ENCODE measurements around the gene WFDC8. TPM values are rescaled to one million over a fixed set of nuclear protein-coding genes. Genes with fewer than 3 reads are reported as not detected.

WFDC8 gene
- total RNA-seq, 1 experiment from 2014 or later = not detected

DNA sequence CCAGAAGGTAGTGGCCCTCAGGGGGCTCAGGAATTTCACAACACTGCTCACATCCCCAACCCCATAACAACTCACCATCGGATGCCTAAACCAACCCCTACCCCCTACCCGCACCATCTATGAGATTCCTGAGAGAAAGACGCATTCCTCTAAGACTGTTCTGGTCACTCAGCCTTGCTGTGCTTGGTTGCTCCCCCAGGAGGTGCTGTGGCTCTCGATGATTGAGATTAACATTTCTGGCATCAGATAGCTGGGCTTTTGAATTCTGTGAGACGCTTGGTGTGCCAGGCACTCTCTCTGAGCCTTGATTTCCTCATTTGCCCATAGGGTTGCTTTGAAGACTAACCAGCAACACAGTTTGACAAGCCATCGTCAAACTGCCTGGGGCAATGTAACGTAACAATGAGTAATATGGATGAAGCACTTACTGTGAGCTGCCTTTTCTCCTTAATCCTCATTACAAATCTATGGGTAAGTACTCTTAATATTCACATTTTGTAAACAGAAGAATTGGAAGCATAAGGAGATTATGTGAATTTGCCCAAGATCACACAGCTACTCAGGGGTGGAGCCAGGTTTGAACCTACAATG is 40.8 kb downstream of the WFDC8 start:
- POLR2A ChIA-PET = no interaction called here
- BruUV-seq (replicated peaks) = no TSS peak
- Histone ChIP-seq H3K4me1 (no peaks in the 10 kb centered on the region), H3K36me3 (ENCODE audit: control insufficient read depth, insufficient read depth, low read length) (no peaks in the 10 kb centered on the region), H3K9me3 (no peaks in the 10 kb centered on the region), H3K4me3 (ENCODE audit: low read depth, low read length) (no peak overlapping the region), H3K27me3 (replicated peaks; ENCODE audit: control insufficient read depth, insufficient read depth, low read length) (peaks cover 6% of the 10 kb centered on the region)
- no peaks in the 10 kb centered on the region for H3K36me3 Mint-ChIP-seq (ENCODE audit: insufficient read depth, unreplicated experiment)
- no peak overlapping the region for H3K4me3 Mint-ChIP-seq (ENCODE audit: unreplicated experiment)
- no peak for DNase-seq
- no peaks in the 10 kb centered on the region for H3K4me1 Mint-ChIP-seq (ENCODE audit: low read depth, unreplicated experiment)
- H3K9me3 Mint-ChIP-seq (ENCODE audit: unreplicated experiment) = no peaks in the 10 kb centered on the region
- intact Hi-C loops (cut with micrococcal nuclease; ENCODE audit: unreplicated experiment) = no loop called here
- TF ChIP-seq, protein P1, sequence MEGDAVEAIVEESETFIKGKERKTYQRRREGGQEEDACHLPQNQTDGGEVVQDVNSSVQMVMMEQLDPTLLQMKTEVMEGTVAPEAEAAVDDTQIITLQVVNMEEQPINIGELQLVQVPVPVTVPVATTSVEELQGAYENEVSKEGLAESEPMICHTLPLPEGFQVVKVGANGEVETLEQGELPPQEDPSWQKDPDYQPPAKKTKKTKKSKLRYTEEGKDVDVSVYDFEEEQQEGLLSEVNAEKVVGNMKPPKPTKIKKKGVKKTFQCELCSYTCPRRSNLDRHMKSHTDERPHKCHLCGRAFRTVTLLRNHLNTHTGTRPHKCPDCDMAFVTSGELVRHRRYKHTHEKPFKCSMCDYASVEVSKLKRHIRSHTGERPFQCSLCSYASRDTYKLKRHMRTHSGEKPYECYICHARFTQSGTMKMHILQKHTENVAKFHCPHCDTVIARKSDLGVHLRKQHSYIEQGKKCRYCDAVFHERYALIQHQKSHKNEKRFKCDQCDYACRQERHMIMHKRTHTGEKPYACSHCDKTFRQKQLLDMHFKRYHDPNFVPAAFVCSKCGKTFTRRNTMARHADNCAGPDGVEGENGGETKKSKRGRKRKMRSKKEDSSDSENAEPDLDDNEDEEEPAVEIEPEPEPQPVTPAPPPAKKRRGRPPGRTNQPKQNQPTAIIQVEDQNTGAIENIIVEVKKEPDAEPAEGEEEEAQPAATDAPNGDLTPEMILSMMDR (IDR thresholded peaks at IDR 0.05; ENCODE audit: insufficient read depth in 1 of 2, low read depth in 1 of 2, low read length in 1 of 2, severe bottlenecking in 1 of 2, unreplicated experiment in 1 of 2) = peak in 1 of 2 experiments; percentile 17
- peaks cover 20% of the 10 kb centered on the region for H3K27me3 Mint-ChIP-seq (ENCODE audit: insufficient read depth, unreplicated experiment)
- CTCF ChIA-PET = interaction anchor here (3.1 kb wide), 1 partner anchor 233 kb away, joined by 19 read pairs; no protein-coding TSS in a partner anchor
- no peak overlapping the region for H3K27ac Mint-ChIP-seq (ENCODE audit: unreplicated experiment)

DNA sequence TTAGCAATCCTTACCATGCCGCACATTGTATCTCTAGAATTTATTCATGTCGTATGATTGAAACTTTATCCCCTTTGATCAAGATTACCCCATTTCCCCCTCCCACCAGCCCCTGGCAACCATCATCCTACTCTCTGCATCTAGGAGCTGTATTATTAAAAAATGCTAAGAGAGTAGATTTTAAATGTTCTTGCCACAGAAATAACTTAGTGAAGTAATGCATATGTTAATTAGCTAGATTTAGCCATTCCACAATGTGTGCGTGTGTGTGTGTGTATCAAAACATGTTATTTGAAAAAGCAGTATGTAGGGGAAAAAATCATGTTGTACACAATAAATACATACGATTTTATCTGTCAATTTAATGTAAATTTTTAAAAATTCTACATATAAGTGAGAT is 51.8 kb downstream of the WFDC8 start:
- H3K4me1 ChIP-seq = no peaks in the 10 kb centered on the region
- BruUV-seq (replicated peaks) = no TSS peak
- TF ChIP-seq, protein P1 (IDR thresholded peaks at IDR 0.05; ENCODE audit: insufficient read depth in 1 of 2, low read depth in 1 of 2, low read length in 1 of 2, severe bottlenecking in 1 of 2, unreplicated experiment in 1 of 2) = no peak
- POLR2A ChIA-PET = interaction anchor here (0.6 kb wide), 1 partner anchor 209 kb away, joined by 3 read pairs; no protein-coding TSS in a partner anchor
- H3K36me3 ChIP-seq (ENCODE audit: control insufficient read depth, insufficient read depth, low read length) = no peaks in the 10 kb centered on the region
- Mint-ChIP-seq H3K4me1 (ENCODE audit: low read depth, unreplicated experiment) (no peaks in the 10 kb centered on the region), H3K36me3 (ENCODE audit: insufficient read depth, unreplicated experiment) (no peaks in the 10 kb centered on the region), H3K27me3 (ENCODE audit: insufficient read depth, unreplicated experiment) (peaks cover 41% of the 10 kb centered on the region), H3K9me3 (ENCODE audit: unreplicated experiment) (no peaks in the 10 kb centered on the region), H3K4me3 (ENCODE audit: unreplicated experiment) (no peak overlapping the region), H3K27ac (ENCODE audit: unreplicated experiment) (no peak overlapping the region)
- H3K9me3 ChIP-seq = no peaks in the 10 kb centered on the region
- peaks cover 4% of the 10 kb centered on the region for H3K27me3 ChIP-seq (replicated peaks; ENCODE audit: control insufficient read depth, insufficient read depth, low read length)
- H3K4me3 ChIP-seq (ENCODE audit: low read depth, low read length) = no peak overlapping the region
- CTCF ChIA-PET = interaction anchor here (0.7 to 0.8 kb wide), 2 partner anchors 244 to 272 kb away, joined by 4 to 5 read pairs; no protein-coding TSS in a partner anchor
- intact Hi-C loops (cut with micrococcal nuclease; ENCODE audit: unreplicated experiment) = no loop called here
- no peak for DNase-seq

DNA sequence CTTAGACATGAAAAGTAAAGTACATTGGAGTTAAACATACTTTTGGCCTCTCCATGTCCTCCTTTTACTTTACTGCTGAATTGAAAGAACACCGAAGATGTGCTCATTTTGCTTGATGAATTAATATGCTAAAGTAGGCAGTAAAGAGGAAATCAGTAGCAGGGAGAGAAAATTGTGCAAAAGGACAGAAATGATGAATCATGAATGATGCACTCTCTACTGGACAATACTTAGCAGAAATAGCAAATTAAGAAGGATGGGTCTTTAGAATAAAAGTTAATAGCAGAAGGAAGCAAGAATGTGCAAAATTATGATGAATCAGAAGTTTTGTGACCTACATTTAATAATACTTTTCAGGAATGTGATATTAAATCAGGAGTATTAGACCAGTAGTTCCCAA is 55.3 kb downstream of the WFDC8 start:
- no peak overlapping the region for H3K27ac Mint-ChIP-seq (ENCODE audit: unreplicated experiment)
- no peak for DNase-seq
- Histone ChIP-seq H3K27me3 (replicated peaks; ENCODE audit: control insufficient read depth, insufficient read depth, low read length) (peaks cover 4% of the 10 kb centered on the region), H3K4me3 (ENCODE audit: low read depth, low read length) (no peak overlapping the region), H3K9me3 (no peaks in the 10 kb centered on the region), H3K4me1 (no peaks in the 10 kb centered on the region), H3K36me3 (ENCODE audit: control insufficient read depth, insufficient read depth, low read length) (no peaks in the 10 kb centered on the region)
- no peaks in the 10 kb centered on the region for H3K36me3 Mint-ChIP-seq (ENCODE audit: insufficient read depth, unreplicated experiment)
- H3K4me1 Mint-ChIP-seq (ENCODE audit: low read depth, unreplicated experiment) = no peaks in the 10 kb centered on the region
- TF ChIP-seq, protein P1 (IDR thresholded peaks at IDR 0.05; ENCODE audit: insufficient read depth in 1 of 2, low read depth in 1 of 2, low read length in 1 of 2, severe bottlenecking in 1 of 2, unreplicated experiment in 1 of 2) = no peak
- intact Hi-C loops (cut with micrococcal nuclease; ENCODE audit: unreplicated experiment) = no loop called here
- H3K9me3 Mint-ChIP-seq (ENCODE audit: unreplicated experiment) = no peaks in the 10 kb centered on the region
- CTCF ChIA-PET = interaction anchor here (1.0 kb wide), 1 partner anchor 247 kb away, joined by 3 read pairs; no protein-coding TSS in a partner anchor
- no TSS peak for BruUV-seq (replicated peaks)
- peaks cover 32% of the 10 kb centered on the region for H3K27me3 Mint-ChIP-seq (ENCODE audit: insufficient read depth, unreplicated experiment)
- POLR2A ChIA-PET = no interaction called here
- no peak overlapping the region for H3K4me3 Mint-ChIP-seq (ENCODE audit: unreplicated experiment)
